GM12878 (cell line): Measurements from ENCODE around the gene SLAMF1. TPM values are rescaled to one million over a fixed set of nuclear protein-coding genes. Genes with fewer than 3 reads are reported as not detected.

Experiments used
- ATAC-seq: fragments of 200-7000 bp; cut with Tn5 transposase; 3 replicates; pipeline ENCODE4 v1.9.1; 2020; ENCODE audit warnings: mild to moderate bottlenecking, moderate library complexity
- BruUV-seq: library from RNA; stranded (reverse); fragments of 400-500 nt; replicated peaks from 2 replicates; lab custom pipeline; 2021; lab: Mats Ljungman, UMichigan
- CTCF ChIA-PET: fragments of 300-600 bp; sonication (Branson Sonifier 250); formaldehyde crosslinking; extraction: SDS; loops from one replicate; lab custom pipeline; 2021; ENCODE audit warnings: inconsistent platforms; lab: Yijun Ruan, JAX
- POLR2A ChIA-PET: fragments of 350-600 bp; formaldehyde crosslinking; extraction: SDS; loops from one replicate; lab custom pipeline; 2021; ENCODE audit warnings: inconsistent platforms; lab: Charles Lee
- RAD21 ChIA-PET: fragments of 300-600 bp; sonication (Branson Sonifier 250); formaldehyde crosslinking; loops from one replicate; lab custom pipeline; 2023; ENCODE audit warnings: antibody characterized with exemption; ENCODE audit not compliant: unreplicated experiment; lab: Charles Lee
- SMC1A ChIA-PET: fragments of 300-600 bp; sonication (Branson Sonifier 250); formaldehyde crosslinking; loops from one replicate; lab custom pipeline; 2023; ENCODE audit not compliant: unreplicated experiment, uncharacterized antibody; lab: Charles Lee
- DNase-seq: peaks from one replicate; pipeline ENCODE4 v3.0.0-alpha.2; 2011; ENCODE audit warnings: low read depth, low spot score
- FAIRE-seq: peaks from 3 replicates; lab custom pipeline; 2011; peaks lifted over from hg19 to GRCh38; lab: Jason Lieb, UNC
- H2AFZ ChIP-seq: 2 replicates; pipeline ENCODE4 v1.6.0; 2011; ENCODE audit warnings: low read depth, low read length, control low read depth; ENCODE audit not compliant: control insufficient read depth
- H3K27ac ChIP-seq: 2 replicates; pipeline ENCODE4 v1.5.1; 2011; ENCODE audit warnings: control low read depth; ENCODE audit not compliant: control insufficient read depth, insufficient read depth
- H3K27me3 ChIP-seq, 2 experiments: replicated peaks in 1 of 2; 2 replicates each; pipeline versions ENCODE4 v1.6.0 to v1.6.1; 2011; ENCODE audit warnings: low read length in 1 of 2; ENCODE audit not compliant: control insufficient read depth in 2 of 2, insufficient read depth in 2 of 2
- H3K36me3 ChIP-seq, 2 experiments: 2 replicates each; pipeline ENCODE4 v1.5.1; 2011; ENCODE audit warnings: low read length in 1 of 2; ENCODE audit not compliant: control insufficient read depth in 2 of 2, insufficient read depth in 2 of 2
- H3K4me1 ChIP-seq: 2 replicates; pipeline ENCODE4 v1.6.1; 2011; ENCODE audit warnings: mild to moderate bottlenecking, low read length, moderate library complexity, mixed read lengths; ENCODE audit not compliant: control insufficient read depth, insufficient read depth
- H3K4me2 ChIP-seq: 2 replicates; pipeline ENCODE4 v1.6.0; 2011; ENCODE audit warnings: control low read depth; ENCODE audit not compliant: control insufficient read depth, insufficient read depth
- H3K4me3 ChIP-seq: fragments of 200-600 bp; sonication (generic); 2 replicates; pipeline ENCODE4 v1.5.1; 2016
- H3K79me2 ChIP-seq: 2 replicates; pipeline ENCODE4 v1.6.0; 2011; ENCODE audit warnings: low read length; ENCODE audit not compliant: control insufficient read depth, insufficient read depth
- H3K9ac ChIP-seq: 2 replicates; pipeline ENCODE4 v1.8.0; 2011; ENCODE audit warnings: low read length, control low read depth, mixed read lengths; ENCODE audit not compliant: control insufficient read depth, insufficient read depth
- H3K9me3 ChIP-seq: replicated peaks from 3 replicates; pipeline ENCODE4 v1.5.1; 2011; ENCODE audit warnings: mild to moderate bottlenecking, low read length; ENCODE audit not compliant: control insufficient read depth, insufficient read depth
- H4K20me1 ChIP-seq: 2 replicates; pipeline ENCODE4 v1.6.0; 2011; ENCODE audit not compliant: control insufficient read depth, insufficient read depth
- CBX3 ChIP-seq: fragments of 200-600 bp; sonication (generic); IDR thresholded peaks from 2 replicates; pipeline ENCODE4 v1.6.1; 2016; ENCODE audit warnings: low read depth, borderline replicate concordance
- CBX5 ChIP-seq: sonication (generic); IDR thresholded peaks from 2 replicates; pipeline ENCODE4 v1.6.1; 2016; ENCODE audit warnings: low read depth, moderate library complexity, mild to moderate bottlenecking, inconsistent platforms
- FOXK2 ChIP-seq: fragments of 450-650 bp; IDR thresholded peaks from 2 replicates; pipeline ENCODE4 v1.6.1; 2017; ENCODE audit warnings: mild to moderate bottlenecking, moderate library complexity
- NRF1 ChIP-seq: conservative IDR thresholded peaks from 2 replicates; pipeline ENCODE4 v1.6.1; 2011; ENCODE audit warnings: mild to moderate bottlenecking, low read depth, low read length, improper control_type of control experiment
- PML ChIP-seq: IDR thresholded peaks from 2 replicates; pipeline ENCODE4 v1.6.1; 2012; ENCODE audit warnings: low read length, inconsistent platforms
- RB1 ChIP-seq: fragments of 450-650 bp; formaldehyde crosslinking; IDR thresholded peaks from 2 replicates; pipeline ENCODE4 v1.6.1; 2017; ENCODE audit warnings: mild to moderate bottlenecking, borderline replicate concordance
- TCF3 ChIP-seq: IDR thresholded peaks from 2 replicates; pipeline ENCODE4 v1.6.1; 2012; ENCODE audit warnings: low read depth, mild to moderate bottlenecking, low read length, borderline replicate concordance; ENCODE audit not compliant: insufficient read depth
- WGBS: methylation state at CpG from one replicate; pipeline ENCODE4 v1.1.6; 2016; ENCODE audit warnings: low lambda C conversion rate; ENCODE audit not compliant: insufficient replicate concordance, insufficient coverage; ENCODE audit errors: missing lambda C conversion rate; 5-methylcytosine and 5-hydroxymethylcytosine counted together
- in situ Hi-C: fragments of 300-500 bp; cut with MboI; formaldehyde crosslinking; loops from 9 replicates; pipeline ENCODE4 v1.14.3; 2018; ENCODE audit warnings: mixed read lengths
- intact Hi-C: fragments of 100-400 bp; cut with micrococcal nuclease; formaldehyde crosslinking; loops from one replicate; pipeline ENCODE4 v1.14.2; 2022; ENCODE audit not compliant: unreplicated experiment
- polyA plus RNA-seq, 11 experiments: library from polyadenylated mRNA; depleted of rRNA in 4 of 11; unstranded in 6 of 11; stranded (reverse) in 5 of 11; fragments of >200 nt; fragmentation: Nextera tagmentation in 4 of 11; fragmentation: Illumina TruSeq in 1 of 11; extraction: Ambion mirVana in 4 of 11; extraction: Trizol in 1 of 11; gene quantifications; 1 replicate in 1 of 11; 2 replicates in 10 of 11; pipeline versions ENCODE4 v1.2.1 to v1.2.3, GENCODE V29; 2011 to 2016; ENCODE audit warnings: inconsistent platforms in 2 of 11, missing spikeins in 2 of 11, low read depth in 1 of 11
- total RNA-seq, 4 experiments: library from RNA; depleted of rRNA in 3 of 4; stranded (reverse); fragments of >200 nt in 3 of 4; fragmentation: Illumina TruSeq in 1 of 4; extraction: Trizol in 1 of 4; gene quantifications; 2 replicates each; pipeline versions ENCODE4 v1.2.1 to v1.2.3, GENCODE V29; 2013 to 2021
- TF ChIP-seq, protein P1 (sequence below): fragments of 450-650 bp; IDR thresholded peaks from 2 replicates; pipeline ENCODE4 v1.6.1; 2016; ENCODE audit warnings: mild to moderate bottlenecking
- TF ChIP-seq, protein P2 (sequence below): IDR thresholded peaks from 2 replicates; pipeline ENCODE4 v1.6.1; 2012; ENCODE audit warnings: improper control_type of control experiment, low read depth, low read length; ENCODE audit not compliant: insufficient replicate concordance

SLAMF1 gene
- total and polyA plus RNA-seq, 10 of the 15 experiments (the other 5 are each of a cell fraction or from before 2014, with no cell fraction given), result 87.3 to 260 (median 131) TPM

DNA sequence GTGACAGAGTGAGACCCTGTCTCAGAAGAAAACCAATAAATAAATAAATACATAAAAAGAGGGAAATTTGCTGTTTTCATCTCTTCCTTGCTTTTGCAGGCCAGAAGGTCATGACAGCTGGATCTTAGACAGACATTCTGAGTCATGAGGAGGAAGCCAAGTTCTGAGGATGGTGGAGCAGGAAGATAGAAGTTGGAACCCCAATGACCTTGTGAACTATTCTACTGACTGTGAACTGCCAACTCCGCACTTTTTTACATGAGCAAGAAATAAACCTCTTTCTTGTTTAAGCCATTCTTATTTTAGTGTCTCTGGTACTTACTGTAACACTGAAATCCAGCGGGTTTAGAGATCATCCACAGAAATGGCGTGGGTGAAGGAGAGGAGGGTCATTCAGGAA, 76.0 kb downstream of the SLAMF1 start:
- 100% methylated on average over 3 of the region's 3 CpGs for WGBS
- Histone ChIP-seq H3K4me2 (no peak overlapping the region), H3K79me2 (peaks cover 13% of the 10 kb centered on the region), H2AFZ (no peak overlapping the region), H3K27ac (no peak overlapping the region), H3K36me3 (no peaks in the 10 kb centered on the region), H3K27me3 (no peaks in the 10 kb centered on the region), H3K9me3 (no peaks in the 10 kb centered on the region; the same call in 1 of the 3 replicates), H3K4me3 (no peak overlapping the region)
- no peak for ATAC-seq
- CTCF ChIA-PET, result interaction anchor here (2.4 kb wide), 1 partner anchor 7 kb away, joined by 9 read pairs; no protein-coding TSS in a partner anchor
- SMC1A ChIA-PET, result interaction anchor here (1.1 to 30.0 kb wide), 4 partner anchors 12 to 140 kb away, joined by 3 to 735 read pairs (median 10); no protein-coding TSS in a partner anchor
- in situ Hi-C loops, result no loop called here
- RAD21 ChIA-PET, result interaction anchor here (11.0 kb wide), 1 partner anchor 36 kb away, joined by 123 read pairs; no protein-coding TSS in a partner anchor
- no peak for FAIRE-seq
- BruUV-seq, result no TSS peak
- TF ChIP-seq TCF3, result no peak
- TF ChIP-seq, protein P1, sequence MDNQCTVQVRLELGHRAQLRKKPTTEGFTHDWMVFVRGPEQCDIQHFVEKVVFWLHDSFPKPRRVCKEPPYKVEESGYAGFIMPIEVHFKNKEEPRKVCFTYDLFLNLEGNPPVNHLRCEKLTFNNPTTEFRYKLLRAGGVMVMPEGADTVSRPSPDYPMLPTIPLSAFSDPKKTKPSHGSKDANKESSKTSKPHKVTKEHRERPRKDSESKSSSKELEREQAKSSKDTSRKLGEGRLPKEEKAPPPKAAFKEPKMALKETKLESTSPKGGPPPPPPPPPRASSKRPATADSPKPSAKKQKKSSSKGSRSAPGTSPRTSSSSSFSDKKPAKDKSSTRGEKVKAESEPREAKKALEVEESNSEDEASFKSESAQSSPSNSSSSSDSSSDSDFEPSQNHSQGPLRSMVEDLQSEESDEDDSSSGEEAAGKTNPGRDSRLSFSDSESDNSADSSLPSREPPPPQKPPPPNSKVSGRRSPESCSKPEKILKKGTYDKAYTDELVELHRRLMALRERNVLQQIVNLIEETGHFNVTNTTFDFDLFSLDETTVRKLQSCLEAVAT, result no peak
- TF ChIP-seq, all 136 proteins: peak for 0
- peaks cover 32% of the 10 kb centered on the region for H3K4me1 ChIP-seq
- POLR2A ChIA-PET, result interaction anchor here (1.7 to 2.7 kb wide), 2 partner anchors 10 to 16 kb away, joined by 6 to 14 read pairs; no protein-coding TSS in a partner anchor
- intact Hi-C loops, result no loop called here
- no peak overlapping the region for H3K9ac ChIP-seq
- no peaks in the 10 kb centered on the region for H4K20me1 ChIP-seq
- DNase-seq, result no peak

DNA sequence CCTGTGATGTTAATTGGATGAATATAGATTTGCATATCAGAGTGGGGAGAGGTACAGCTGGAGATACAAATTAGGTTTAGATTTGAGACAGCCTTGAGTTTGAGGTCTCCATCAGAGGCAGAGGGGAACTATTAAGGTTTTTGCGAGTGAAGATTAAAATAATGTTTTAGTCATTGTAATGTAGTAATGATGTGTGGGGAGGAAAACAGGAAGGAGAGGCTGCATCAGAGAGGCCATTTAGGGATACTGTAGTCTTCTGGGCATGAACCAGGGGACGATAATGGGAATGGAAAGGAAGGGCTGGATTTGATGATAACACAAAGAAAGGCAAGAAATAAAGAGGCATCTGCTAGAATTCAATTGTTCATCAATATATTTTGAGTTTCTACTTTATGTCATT, 77.0 kb downstream of the SLAMF1 start:
- POLR2A ChIA-PET, result interaction anchor here (0.6 to 1.7 kb wide), 5 partner anchors 8 to 21 kb away, joined by 3 to 7 read pairs (median 6); no protein-coding TSS in a partner anchor
- Histone ChIP-seq H3K9me3 (no peaks in the 10 kb centered on the region; the same call in 1 of the 3 replicates), H3K9ac (no peak overlapping the region), H3K4me1 (peaks cover 22% of the 10 kb centered on the region), H3K36me3 (no peaks in the 10 kb centered on the region), H3K27ac (no peak overlapping the region), H3K4me2 (no peak overlapping the region), H2AFZ (no peak overlapping the region), H4K20me1 (no peaks in the 10 kb centered on the region), H3K4me3 (no peak overlapping the region), H3K79me2 (peaks cover 7% of the 10 kb centered on the region), H3K27me3 (no peaks in the 10 kb centered on the region)
- in situ Hi-C loops (no loop called here), intact Hi-C loops (no loop called here)
- CTCF ChIA-PET, result interaction anchor here (0.6 to 2.4 kb wide), 3 partner anchors 8 to 141 kb away, joined by 3 to 9 read pairs (median 4); no protein-coding TSS in a partner anchor
- no peak for TF ChIP-seq CBX5
- TF ChIP-seq, protein P2, sequence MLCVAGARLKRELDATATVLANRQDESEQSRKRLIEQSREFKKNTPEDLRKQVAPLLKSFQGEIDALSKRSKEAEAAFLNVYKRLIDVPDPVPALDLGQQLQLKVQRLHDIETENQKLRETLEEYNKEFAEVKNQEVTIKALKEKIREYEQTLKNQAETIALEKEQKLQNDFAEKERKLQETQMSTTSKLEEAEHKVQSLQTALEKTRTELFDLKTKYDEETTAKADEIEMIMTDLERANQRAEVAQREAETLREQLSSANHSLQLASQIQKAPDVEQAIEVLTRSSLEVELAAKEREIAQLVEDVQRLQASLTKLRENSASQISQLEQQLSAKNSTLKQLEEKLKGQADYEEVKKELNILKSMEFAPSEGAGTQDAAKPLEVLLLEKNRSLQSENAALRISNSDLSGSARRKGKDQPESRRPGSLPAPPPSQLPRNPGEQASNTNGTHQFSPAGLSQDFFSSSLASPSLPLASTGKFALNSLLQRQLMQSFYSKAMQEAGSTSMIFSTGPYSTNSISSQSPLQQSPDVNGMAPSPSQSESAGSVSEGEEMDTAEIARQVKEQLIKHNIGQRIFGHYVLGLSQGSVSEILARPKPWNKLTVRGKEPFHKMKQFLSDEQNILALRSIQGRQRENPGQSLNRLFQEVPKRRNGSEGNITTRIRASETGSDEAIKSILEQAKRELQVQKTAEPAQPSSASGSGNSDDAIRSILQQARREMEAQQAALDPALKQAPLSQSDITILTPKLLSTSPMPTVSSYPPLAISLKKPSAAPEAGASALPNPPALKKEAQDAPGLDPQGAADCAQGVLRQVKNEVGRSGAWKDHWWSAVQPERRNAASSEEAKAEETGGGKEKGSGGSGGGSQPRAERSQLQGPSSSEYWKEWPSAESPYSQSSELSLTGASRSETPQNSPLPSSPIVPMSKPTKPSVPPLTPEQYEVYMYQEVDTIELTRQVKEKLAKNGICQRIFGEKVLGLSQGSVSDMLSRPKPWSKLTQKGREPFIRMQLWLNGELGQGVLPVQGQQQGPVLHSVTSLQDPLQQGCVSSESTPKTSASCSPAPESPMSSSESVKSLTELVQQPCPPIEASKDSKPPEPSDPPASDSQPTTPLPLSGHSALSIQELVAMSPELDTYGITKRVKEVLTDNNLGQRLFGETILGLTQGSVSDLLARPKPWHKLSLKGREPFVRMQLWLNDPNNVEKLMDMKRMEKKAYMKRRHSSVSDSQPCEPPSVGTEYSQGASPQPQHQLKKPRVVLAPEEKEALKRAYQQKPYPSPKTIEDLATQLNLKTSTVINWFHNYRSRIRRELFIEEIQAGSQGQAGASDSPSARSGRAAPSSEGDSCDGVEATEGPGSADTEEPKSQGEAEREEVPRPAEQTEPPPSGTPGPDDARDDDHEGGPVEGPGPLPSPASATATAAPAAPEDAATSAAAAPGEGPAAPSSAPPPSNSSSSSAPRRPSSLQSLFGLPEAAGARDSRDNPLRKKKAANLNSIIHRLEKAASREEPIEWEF, result no peak
- no peak for TF ChIP-seq PML
- no peak for TF ChIP-seq CBX3
- TF ChIP-seq NRF1, result no peak
- TF ChIP-seq FOXK2, result no peak
- no peak for TF ChIP-seq RB1
- WGBS, result 98% methylated on average over 2 of the region's 2 CpGs
- no peak for DNase-seq
- no TSS peak for BruUV-seq
- SMC1A ChIA-PET, result interaction anchor here (0.7 to 30.0 kb wide), 8 partner anchors 8 to 139 kb away, joined by 3 to 735 read pairs (median 5); partner anchors contain the start of gene SLAMF6
- no peak for ATAC-seq
- FAIRE-seq, result no peak
- RAD21 ChIA-PET, result interaction anchor here (1.0 kb wide), 1 partner anchor 35 kb away, joined by 4 read pairs; no protein-coding TSS in a partner anchor
